ENCODE results near the gene OTX2.

DNA sequence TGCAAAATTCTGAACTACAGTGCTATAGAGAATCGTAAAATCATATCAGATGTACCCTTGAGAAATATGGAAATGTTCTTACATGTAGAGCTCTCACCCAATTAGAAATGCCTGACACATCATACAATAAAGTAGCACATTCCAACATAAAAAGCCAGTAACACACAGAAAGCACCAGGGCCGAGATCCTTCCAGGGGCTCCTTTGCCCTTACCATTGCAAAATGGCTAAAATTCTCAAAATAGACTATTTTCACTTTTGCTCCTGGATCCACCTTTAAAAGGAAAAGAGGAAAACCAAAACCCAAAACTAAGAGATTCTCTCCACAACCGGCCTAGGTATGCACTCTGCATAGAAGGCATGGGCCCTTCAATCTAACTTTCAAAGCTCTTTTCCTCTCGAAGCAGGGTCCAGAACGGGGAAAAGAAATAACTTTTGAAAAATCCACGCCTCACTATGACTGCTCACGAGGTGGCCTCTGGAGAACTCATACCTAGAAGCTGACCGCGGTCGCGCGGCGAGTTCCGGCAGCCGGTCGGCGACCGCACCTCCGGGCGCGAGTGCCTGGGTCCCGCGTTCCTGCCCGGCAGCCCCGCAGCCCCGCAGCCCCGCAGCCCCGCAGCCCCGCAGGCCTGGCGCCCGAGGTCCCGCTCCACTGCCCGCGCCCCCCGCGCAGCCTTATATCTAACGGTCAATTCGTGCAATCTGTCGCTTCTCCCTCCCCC lies 2.7 kb downstream of the OTX2 start:
- TF ChIP-seq, protein P1, sequence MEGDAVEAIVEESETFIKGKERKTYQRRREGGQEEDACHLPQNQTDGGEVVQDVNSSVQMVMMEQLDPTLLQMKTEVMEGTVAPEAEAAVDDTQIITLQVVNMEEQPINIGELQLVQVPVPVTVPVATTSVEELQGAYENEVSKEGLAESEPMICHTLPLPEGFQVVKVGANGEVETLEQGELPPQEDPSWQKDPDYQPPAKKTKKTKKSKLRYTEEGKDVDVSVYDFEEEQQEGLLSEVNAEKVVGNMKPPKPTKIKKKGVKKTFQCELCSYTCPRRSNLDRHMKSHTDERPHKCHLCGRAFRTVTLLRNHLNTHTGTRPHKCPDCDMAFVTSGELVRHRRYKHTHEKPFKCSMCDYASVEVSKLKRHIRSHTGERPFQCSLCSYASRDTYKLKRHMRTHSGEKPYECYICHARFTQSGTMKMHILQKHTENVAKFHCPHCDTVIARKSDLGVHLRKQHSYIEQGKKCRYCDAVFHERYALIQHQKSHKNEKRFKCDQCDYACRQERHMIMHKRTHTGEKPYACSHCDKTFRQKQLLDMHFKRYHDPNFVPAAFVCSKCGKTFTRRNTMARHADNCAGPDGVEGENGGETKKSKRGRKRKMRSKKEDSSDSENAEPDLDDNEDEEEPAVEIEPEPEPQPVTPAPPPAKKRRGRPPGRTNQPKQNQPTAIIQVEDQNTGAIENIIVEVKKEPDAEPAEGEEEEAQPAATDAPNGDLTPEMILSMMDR (conservative IDR thresholded peaks at IDR 0.05) = no peak
- no peak for TF ChIP-seq EZH2 (IDR thresholded peaks at IDR 0.05; ENCODE audit: low read depth)
